Cardiac muscle cell (in vitro differentiated cells and primary cell): ENCODE data around the gene CGGBP1. TPM values are rescaled to one million over a fixed set of nuclear protein-coding genes. Genes with fewer than 3 reads are reported as not detected.

ENCODE experiments used
- DNase-seq, 2 donors: peaks; one replicate each; pipeline versions ENCODE4 v3.0.0 to v3.0.0-alpha.2; 2010 to 2017; ENCODE audit warnings: low read depth in 1 of 2, low spot score in 1 of 2
- H3K27ac ChIP-seq: fragments of 200-600 bp; sonication (generic); 2 replicates; pipeline ENCODE4 v1.5.1; 2016
- H3K27me3 ChIP-seq: fragments of 200-600 bp; sonication (generic); 2 replicates; pipeline ENCODE4 v1.6.0; 2016; ENCODE audit warnings: control low read depth
- H3K36me3 ChIP-seq: fragments of 200-600 bp; sonication (generic); 2 replicates; pipeline ENCODE4 v1.5.1; 2016; ENCODE audit warnings: control low read depth
- H3K4me1 ChIP-seq: fragments of 200-600 bp; sonication (generic); 2 replicates; pipeline ENCODE4 v1.8.1; 2017; ENCODE audit warnings: low read depth, mild to moderate bottlenecking, mixed run types
- H3K4me3 ChIP-seq: fragments of 200-600 bp; sonication (generic); 2 replicates; pipeline ENCODE4 v1.5.1; 2016; ENCODE audit warnings: mild to moderate bottlenecking
- H3K9me3 ChIP-seq: fragments of 200-600 bp; sonication (generic); 2 replicates; pipeline ENCODE4 v1.5.1; 2017; ENCODE audit warnings: low read depth, mild to moderate bottlenecking, control low read depth
- CTCF ChIP-seq: IDR thresholded peaks from 2 replicates; pipeline ENCODE4 v1.5.1; 2012; ENCODE audit warnings: low read depth, mild to moderate bottlenecking, low read length
- polyA plus RNA-seq: library from polyadenylated mRNA; unstranded; fragments of >200 nt; fragmentation: Nextera tagmentation; extraction: Ambion mirVana; gene quantifications from 2 replicates; pipeline ENCODE4 v1.2.1, GENCODE V29; 2016
- total RNA-seq: library from RNA; depleted of rRNA; stranded (reverse); fragments of >200 nt; gene quantifications from 2 replicates; pipeline ENCODE4 v1.2.3, GENCODE V29; 2016

Gene CGGBP1
- total and polyA plus RNA-seq, 2 experiments from 2014 or later: 46.7 to 46.8 TPM

GRCh38 chr3:88075072-88075471 lies 16.3 kb upstream of the CGGBP1 start:
- H3K4me3 ChIP-seq: no peak overlapping the region
- no peaks in the 10 kb centered on the region for H3K36me3 ChIP-seq
- H3K27ac ChIP-seq: peak overlapping the region; percentile 12
- H3K4me1 ChIP-seq: peaks cover 3% of the 10 kb centered on the region
- TF ChIP-seq CTCF: no peak
- DNase-seq: no peak
- no peaks in the 10 kb centered on the region for H3K9me3 ChIP-seq
- no peaks in the 10 kb centered on the region for H3K27me3 ChIP-seq

- Histone ChIP-seq H3K4me1 (peaks cover 26% of the 10 kb centered on the region), H3K4me3 (peak overlapping the region; percentile 97), H3K9me3 (no peaks in the 10 kb centered on the region), H3K27ac (no peak overlapping the region), H3K36me3 (no peaks in the 10 kb centered on the region), H3K27me3 (no peaks in the 10 kb centered on the region)
- DNase-seq: peak in 1 of 2 donors; percentile 6
- no peak for TF ChIP-seq CTCF
These were observed 2.9 kb upstream of the CGGBP1 start for GRCh38 chr3:88061746-88062145.

- TF ChIP-seq CTCF: no peak
- H3K27ac ChIP-seq: peak overlapping the region; percentile 91
- no peak for DNase-seq
- no peaks in the 10 kb centered on the region for H3K27me3 ChIP-seq
- peak overlapping the region; percentile 97 for H3K4me3 ChIP-seq
- H3K4me1 ChIP-seq: peaks cover 26% of the 10 kb centered on the region
- peaks cover 15% of the 10 kb centered on the region for H3K36me3 ChIP-seq
- no peaks in the 10 kb centered on the region for H3K9me3 ChIP-seq
These were observed 770 bp upstream of the CGGBP1 start for GRCh38 chr3:88059380-88060170.

- Histone ChIP-seq H3K27me3 (no peaks in the 10 kb centered on the region), H3K36me3 (peaks cover 15% of the 10 kb centered on the region), H3K27ac (peak overlapping the region; percentile 98), H3K4me3 (peak overlapping the region; percentile 97), H3K4me1 (peaks cover 26% of the 10 kb centered on the region), H3K9me3 (no peaks in the 10 kb centered on the region)
- DNase-seq: no peak
- TF ChIP-seq CTCF: no peak
These were observed 562 bp downstream of the CGGBP1 start for GRCh38 chr3:88058306-88058580.

GRCh38 chr3:88057630-88058305 lies 1.0 kb downstream of the CGGBP1 start:
- H3K9me3 ChIP-seq: no peaks in the 10 kb centered on the region
- peak overlapping the region; percentile 97 for H3K4me3 ChIP-seq
- no peaks in the 10 kb centered on the region for H3K27me3 ChIP-seq
- peak; percentile 25 for TF ChIP-seq CTCF
- peaks cover 15% of the 10 kb centered on the region for H3K36me3 ChIP-seq
- peaks cover 26% of the 10 kb centered on the region for H3K4me1 ChIP-seq
- peak; percentile 8 to 54 for DNase-seq
- peak overlapping the region; percentile 98 for H3K27ac ChIP-seq
